Measurements from ENCODE around the gene CXorf65.

CXorf65 gene

GRCh38 chrX:71070531-71070930, 36.0 kb downstream of the CXorf65 start:
- in situ Hi-C loops (cut with MboI; ENCODE audit: low sequenced_read_pairs, unreplicated experiment): no loop called here
- no peak for TF ChIP-seq CTCF (IDR thresholded peaks at IDR 0.05; ENCODE audit: borderline replicate concordance, control extremely low read depth, extremely low read depth, insufficient read depth, missing control alignments)
- DNase-seq (ENCODE audit: low spot score): no peak

GRCh38 chrX:71068044-71068918, 38.3 kb downstream of the CXorf65 start, which contains the start of gene SNX12:
Gene SNX12 (minus strand): TSS chrX:71068334. CDS start chrX:71068306, 28 bp downstream.
- TF ChIP-seq CTCF (IDR thresholded peaks at IDR 0.05; ENCODE audit: borderline replicate concordance, control extremely low read depth, extremely low read depth, insufficient read depth, missing control alignments): peak; percentile 77
- in situ Hi-C loops (cut with MboI; ENCODE audit: low sequenced_read_pairs, unreplicated experiment): no loop called here
- peak; percentile 86 for DNase-seq (ENCODE audit: low spot score)

- in situ Hi-C loops (cut with MboI; ENCODE audit: low sequenced_read_pairs, unreplicated experiment): no loop called here
- TF ChIP-seq CTCF (IDR thresholded peaks at IDR 0.05; ENCODE audit: borderline replicate concordance, control extremely low read depth, extremely low read depth, insufficient read depth, missing control alignments): no peak
- no peak for DNase-seq (ENCODE audit: low spot score)
These were observed 38.9 kb downstream of the CXorf65 start for GRCh38 chrX:71067712-71068043.

- no peak for TF ChIP-seq CTCF (IDR thresholded peaks at IDR 0.05; ENCODE audit: borderline replicate concordance, control extremely low read depth, extremely low read depth, insufficient read depth, missing control alignments)
- DNase-seq (ENCODE audit: low spot score): no peak
- in situ Hi-C loops (cut with MboI; ENCODE audit: low sequenced_read_pairs, unreplicated experiment): no loop called here
These were observed 39.5 kb downstream of the CXorf65 start for GRCh38 chrX:71067089-71067488.

DNA sequence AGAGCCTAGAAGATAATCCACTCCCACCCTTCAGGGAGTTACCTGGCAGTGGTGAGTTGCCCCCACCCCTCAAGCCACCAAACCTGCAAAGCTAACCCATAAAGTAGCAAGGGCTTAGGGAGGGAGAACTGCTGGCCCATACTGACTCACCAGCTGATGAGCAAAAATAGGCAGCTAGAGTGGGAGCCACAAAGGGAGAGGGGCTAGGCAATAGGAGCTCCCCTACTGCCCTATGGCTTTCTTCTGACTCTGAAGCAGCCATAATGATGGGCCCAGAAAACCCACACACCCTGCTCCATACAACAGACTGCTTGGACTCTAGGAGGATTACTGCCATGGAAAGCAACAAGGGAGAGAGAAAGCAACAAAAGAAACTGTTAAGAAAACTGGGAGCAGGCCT, 46.4 kb downstream of the CXorf65 start:
- in situ Hi-C loops (cut with MboI; ENCODE audit: low sequenced_read_pairs, unreplicated experiment): no loop called here
- DNase-seq (ENCODE audit: low spot score): no peak
- TF ChIP-seq CTCF (IDR thresholded peaks at IDR 0.05; ENCODE audit: borderline replicate concordance, control extremely low read depth, extremely low read depth, insufficient read depth, missing control alignments): no peak

- no peak for TF ChIP-seq CTCF (IDR thresholded peaks at IDR 0.05; ENCODE audit: borderline replicate concordance, control extremely low read depth, extremely low read depth, insufficient read depth, missing control alignments)
- DNase-seq (ENCODE audit: low spot score): no peak
- in situ Hi-C loops (cut with MboI; ENCODE audit: low sequenced_read_pairs, unreplicated experiment): no loop called here
These were observed 48.6 kb downstream of the CXorf65 start for GRCh38 chrX:71057848-71058530.

Data from GM13976 (cell line).